Measurements from ENCODE around the gene ABHD17A.
"Not testable (repeated sequence)": the region's sequence is repeated elsewhere in the genome, so short reads cannot be mapped to it uniquely, and the experiment has no call there.

ABHD17A gene

GRCh38 chr19:1908364-1908678, 23.0 kb upstream of the ABHD17A start:
- no peak for DNase-seq

GRCh38 chr19:1907563-1908363, 22.5 kb upstream of the ABHD17A start:
- DNase-seq: peak; percentile 23

GRCh38 chr19:1906985-1907562, 21.8 kb upstream of the ABHD17A start:
- DNase-seq: no peak

- DNase-seq: no peak
Measured at GRCh38 chr19:1905863-1906375, 20.6 kb upstream of the ABHD17A start.

GRCh38 chr19:1905110-1905862, 20.0 kb upstream of the ABHD17A start, which contains the start of the genes ADAT3 and SCAMP4:
ADAT3 (plus strand) TSS chr19:1905399; CDS start chr19:1912048, 6,649 bp downstream.
SCAMP4 (plus strand) TSS chr19:1905399; CDS start chr19:1915020, 9,621 bp downstream.
- peak; percentile 91 for DNase-seq

GRCh38 chr19:1904860-1905109, 19.5 kb upstream of the ABHD17A start:
- no peak for DNase-seq

GRCh38 chr19:1902923-1903322, 17.6 kb upstream of the ABHD17A start:
- no peak for DNase-seq

GRCh38 chr19:1901940-1902404, 16.7 kb upstream of the ABHD17A start:
- DNase-seq: no peak

GRCh38 chr19:1896508-1896907, 11.2 kb upstream of the ABHD17A start:
- DNase-seq: no peak

- DNase-seq: no peak
Measured at GRCh38 chr19:1893791-1894190, 8.5 kb upstream of the ABHD17A start.

- DNase-seq: no peak
Measured at GRCh38 chr19:1889907-1890306, 4.6 kb upstream of the ABHD17A start.

- no peak for DNase-seq
Measured at GRCh38 chr19:1888385-1888784, 3.1 kb upstream of the ABHD17A start.

- not testable (repeated sequence) for DNase-seq
Measured at GRCh38 chr19:1886360-1886759, 1.1 kb upstream of the ABHD17A start.

GRCh38 chr19:1884719-1885334, 469 bp downstream of the ABHD17A start:
- DNase-seq: no peak

- DNase-seq: no peak
Measured at GRCh38 chr19:1884291-1884718, 991 bp downstream of the ABHD17A start.

- DNase-seq: no peak
Measured at GRCh38 chr19:1883784-1884183, 1.5 kb downstream of the ABHD17A start.

- DNase-seq: no peak
Measured at GRCh38 chr19:1882786-1883692, 2.3 kb downstream of the ABHD17A start.

GRCh38 chr19:1882089-1882785, 3.1 kb downstream of the ABHD17A start:
- DNase-seq: no peak

GRCh38 chr19:1881393-1882088, 3.8 kb downstream of the ABHD17A start:
- not testable (repeated sequence) for DNase-seq

GRCh38 chr19:1880611-1881392, 4.5 kb downstream of the ABHD17A start:
- no peak for DNase-seq
